KMS-11 (cell line): ENCODE measurements around the gene ASCL2.

ENCODE experiments used
- H2AFZ ChIP-seq: fragments of 200-600 bp; sonication (generic); 2 replicates; pipeline ENCODE4 v1.6.1; 2016; ENCODE audit warnings: antibody characterized with exemption, mixed run types, low read depth
- H3K27ac ChIP-seq: fragments of 200-600 bp; sonication (generic); 2 replicates; pipeline ENCODE4 v1.6.1; 2016; ENCODE audit warnings: mild to moderate bottlenecking, mixed run types
- H3K27me3 ChIP-seq: fragments of 200-600 bp; sonication (generic); 2 replicates; pipeline ENCODE4 v1.6.1; 2017; ENCODE audit warnings: mild to moderate bottlenecking, low read depth, mixed run types, moderate library complexity; ENCODE audit not compliant: insufficient read depth
- H3K36me3 ChIP-seq: fragments of 200-600 bp; sonication (generic); 2 replicates; pipeline ENCODE4 v1.6.1; 2017; ENCODE audit warnings: mild to moderate bottlenecking, mixed run types; ENCODE audit not compliant: insufficient read depth
- H3K4me1 ChIP-seq: fragments of 200-600 bp; sonication (generic); 2 replicates; pipeline ENCODE4 v1.6.1; 2016; ENCODE audit warnings: mild to moderate bottlenecking, low read depth, mixed run types; ENCODE audit not compliant: poor library complexity, severe bottlenecking
- H3K4me2 ChIP-seq: fragments of 200-600 bp; sonication (generic); 2 replicates; pipeline ENCODE4 v1.7.0; 2016; ENCODE audit warnings: mild to moderate bottlenecking, mixed run types
- H3K4me3 ChIP-seq: fragments of 200-600 bp; sonication (generic); IDR thresholded peaks from 2 replicates; pipeline ENCODE4 v1.6.1; 2017; ENCODE audit warnings: low read depth, low read length, mixed read lengths; ENCODE audit not compliant: insufficient read depth
- H3K79me2 ChIP-seq: fragments of 200-600 bp; sonication (generic); 2 replicates; pipeline ENCODE4 v1.6.1; 2016; ENCODE audit warnings: low read depth, mixed run types; ENCODE audit not compliant: insufficient read depth
- H3K9ac ChIP-seq: fragments of 200-600 bp; sonication (generic); 2 replicates; pipeline ENCODE4 v1.6.1; 2016; ENCODE audit warnings: mild to moderate bottlenecking, mixed run types
- H4K20me1 ChIP-seq: fragments of 200-600 bp; sonication (generic); 2 replicates; pipeline ENCODE4 v1.6.1; 2016; ENCODE audit warnings: mild to moderate bottlenecking, mixed run types; ENCODE audit not compliant: insufficient read depth
- CTCF ChIP-seq: fragments of 200-600 bp; sonication (generic); conservative IDR thresholded peaks from 2 replicates; pipeline ENCODE4 v1.6.1; 2017; ENCODE audit warnings: low read depth, mild to moderate bottlenecking, antibody characterized with exemption, low read length, moderate library complexity, mixed read lengths

ASCL2 gene

GRCh38 chr11:2222451-2222850 is 47.9 kb downstream of the ASCL2 start:
- Histone ChIP-seq H3K4me2 (no peak overlapping the region), H3K9ac (no peak overlapping the region), H3K4me1 (no peaks in the 10 kb centered on the region), H3K27ac (no peak overlapping the region), H3K4me3 (no peak overlapping the region), H3K79me2 (no peaks in the 10 kb centered on the region), H3K36me3 (no peaks in the 10 kb centered on the region), H2AFZ (no peak overlapping the region), H3K27me3 (peaks cover 32% of the 10 kb centered on the region; the same call in 1 of the 2 replicates), H4K20me1 (no peaks in the 10 kb centered on the region)
- no peak for TF ChIP-seq CTCF

- H3K27me3 ChIP-seq, result peaks cover 41% of the 10 kb centered on the region; the same call in 1 of the 2 replicates
- H3K9ac ChIP-seq, result no peak overlapping the region
- no peaks in the 10 kb centered on the region for H3K79me2 ChIP-seq
- H2AFZ ChIP-seq, result no peak overlapping the region
- H3K36me3 ChIP-seq, result no peaks in the 10 kb centered on the region
- H3K4me1 ChIP-seq, result no peaks in the 10 kb centered on the region
- no peak for TF ChIP-seq CTCF
- no peak overlapping the region for H3K4me2 ChIP-seq
- H4K20me1 ChIP-seq, result no peaks in the 10 kb centered on the region
- H3K27ac ChIP-seq, result no peak overlapping the region
- H3K4me3 ChIP-seq, result no peak overlapping the region
Measured at GRCh38 chr11:2221591-2221990, 48.8 kb downstream of the ASCL2 start.

- Histone ChIP-seq H3K4me1 (no peaks in the 10 kb centered on the region), H3K36me3 (no peaks in the 10 kb centered on the region), H4K20me1 (no peaks in the 10 kb centered on the region), H2AFZ (no peak overlapping the region), H3K4me3 (no peak overlapping the region), H3K27ac (no peak overlapping the region), H3K9ac (no peak overlapping the region), H3K79me2 (no peaks in the 10 kb centered on the region), H3K4me2 (no peak overlapping the region), H3K27me3 (peaks cover 47% of the 10 kb centered on the region; the same call in 1 of the 2 replicates)
- TF ChIP-seq CTCF, result no peak
Measured at GRCh38 chr11:2221024-2221423, 49.4 kb downstream of the ASCL2 start.

- Histone ChIP-seq H3K4me3 (no peak overlapping the region), H3K27me3 (peaks cover 46% of the 10 kb centered on the region; the same call in 1 of the 2 replicates), H3K9ac (no peak overlapping the region), H3K27ac (no peak overlapping the region), H4K20me1 (no peaks in the 10 kb centered on the region), H2AFZ (no peak overlapping the region), H3K4me2 (no peak overlapping the region), H3K79me2 (no peaks in the 10 kb centered on the region), H3K36me3 (no peaks in the 10 kb centered on the region), H3K4me1 (no peaks in the 10 kb centered on the region)
- TF ChIP-seq CTCF, result no peak
Measured at GRCh38 chr11:2220173-2220771, 50.1 kb downstream of the ASCL2 start.
